ENCODE results near the gene ZNF195. TPM values are rescaled to one million over a fixed set of nuclear protein-coding genes. Genes with fewer than 3 reads are reported as not detected.
"Not testable (repeated sequence)": the region's sequence is repeated elsewhere in the genome, so short reads cannot be mapped to it uniquely, and the experiment has no call there.

ZNF195 gene
- total and polyA plus RNA-seq, 12 donors: 7.9 to 29.5 (median 20.4) TPM

DNA sequence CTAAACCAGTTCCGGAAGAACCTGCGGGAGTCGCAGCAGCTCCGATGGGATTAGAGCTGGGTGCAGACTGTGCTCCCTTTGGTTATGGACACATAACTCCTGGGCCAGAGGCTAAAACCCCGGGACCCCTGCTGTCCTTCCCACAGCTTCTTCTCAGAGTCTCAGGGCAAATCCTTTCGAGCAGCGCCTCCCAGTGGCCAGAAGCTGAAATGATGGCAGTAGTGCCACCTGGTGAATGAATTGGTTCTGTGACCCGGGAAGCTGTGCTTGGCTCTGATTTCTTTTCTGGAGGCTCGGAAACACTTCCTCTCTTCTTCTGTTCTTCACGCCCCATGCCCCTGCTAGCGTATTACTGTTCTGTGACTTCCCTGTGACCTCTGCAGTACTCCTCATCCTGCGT, 29.8 kb upstream of the ZNF195 start:
- TF ChIP-seq, protein P1, sequence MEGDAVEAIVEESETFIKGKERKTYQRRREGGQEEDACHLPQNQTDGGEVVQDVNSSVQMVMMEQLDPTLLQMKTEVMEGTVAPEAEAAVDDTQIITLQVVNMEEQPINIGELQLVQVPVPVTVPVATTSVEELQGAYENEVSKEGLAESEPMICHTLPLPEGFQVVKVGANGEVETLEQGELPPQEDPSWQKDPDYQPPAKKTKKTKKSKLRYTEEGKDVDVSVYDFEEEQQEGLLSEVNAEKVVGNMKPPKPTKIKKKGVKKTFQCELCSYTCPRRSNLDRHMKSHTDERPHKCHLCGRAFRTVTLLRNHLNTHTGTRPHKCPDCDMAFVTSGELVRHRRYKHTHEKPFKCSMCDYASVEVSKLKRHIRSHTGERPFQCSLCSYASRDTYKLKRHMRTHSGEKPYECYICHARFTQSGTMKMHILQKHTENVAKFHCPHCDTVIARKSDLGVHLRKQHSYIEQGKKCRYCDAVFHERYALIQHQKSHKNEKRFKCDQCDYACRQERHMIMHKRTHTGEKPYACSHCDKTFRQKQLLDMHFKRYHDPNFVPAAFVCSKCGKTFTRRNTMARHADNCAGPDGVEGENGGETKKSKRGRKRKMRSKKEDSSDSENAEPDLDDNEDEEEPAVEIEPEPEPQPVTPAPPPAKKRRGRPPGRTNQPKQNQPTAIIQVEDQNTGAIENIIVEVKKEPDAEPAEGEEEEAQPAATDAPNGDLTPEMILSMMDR (IDR thresholded peaks at IDR 0.05): peak; percentile 51 to 80 (median 74)
- H3K27ac ChIP-seq; H3K36me3 ChIP-seq (replicated peaks in 1 of 2); H3K4me1 ChIP-seq (replicated peaks in 1 of 2); H3K4me3 ChIP-seq; H3K27me3 ChIP-seq; H3K9me3 ChIP-seq (replicated peaks in 1 of 3): not testable (repeated sequence)
- 9 to 18% (median 14%) methylated on average over 9 to 12 of the region's 12 CpGs for WGBS, 4 donors
- intact Hi-C loops (cut with DNase I): loop anchor here in 1 of 2 donors (10.0 kb wide), 1 partner anchor 64 kb away; no protein-coding TSS in a partner anchor
- DNase-seq: peak; percentile 54 to 89 (median 66)

DNA sequence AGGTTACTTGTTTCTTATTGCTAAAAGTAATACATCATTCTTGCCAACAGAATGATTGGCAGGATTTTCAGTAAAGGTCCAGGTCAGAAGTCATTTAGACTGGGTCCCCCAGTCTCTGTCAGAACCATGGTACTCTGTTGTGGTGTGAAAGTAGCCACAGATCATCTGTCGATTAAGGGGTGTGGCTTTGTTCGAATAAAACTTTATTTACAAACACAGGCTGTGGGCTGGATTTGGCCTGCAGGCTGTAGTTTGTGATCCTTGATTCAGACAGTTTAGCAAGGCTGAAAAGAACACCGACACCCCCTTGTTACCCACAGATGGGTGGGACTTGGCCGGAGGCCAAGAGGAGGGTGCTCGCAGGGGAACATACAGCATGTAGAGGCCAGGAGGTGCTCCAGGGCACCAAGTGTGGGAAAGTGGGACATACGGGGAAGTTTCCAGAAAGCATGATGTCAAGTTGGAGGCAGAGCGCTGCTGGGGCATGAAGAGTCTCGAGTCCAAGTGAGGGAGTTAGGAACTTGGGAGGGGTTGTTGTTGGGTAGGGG, 29.2 kb upstream of the ZNF195 start:
- not testable (repeated sequence) for H3K36me3 ChIP-seq (replicated peaks in 1 of 2); H3K27ac ChIP-seq; H3K4me3 ChIP-seq; H3K27me3 ChIP-seq; DNase-seq; H3K9me3 ChIP-seq (replicated peaks in 1 of 3); H3K4me1 ChIP-seq (replicated peaks in 1 of 2)
- intact Hi-C loops (cut with DNase I): loop anchor here in 1 of 2 donors (10.0 kb wide), 1 partner anchor 63 kb away; no protein-coding TSS in a partner anchor
- 68 to 78% (median 72%) methylated on average over 8 of the region's 8 CpGs for WGBS, 4 donors

DNA sequence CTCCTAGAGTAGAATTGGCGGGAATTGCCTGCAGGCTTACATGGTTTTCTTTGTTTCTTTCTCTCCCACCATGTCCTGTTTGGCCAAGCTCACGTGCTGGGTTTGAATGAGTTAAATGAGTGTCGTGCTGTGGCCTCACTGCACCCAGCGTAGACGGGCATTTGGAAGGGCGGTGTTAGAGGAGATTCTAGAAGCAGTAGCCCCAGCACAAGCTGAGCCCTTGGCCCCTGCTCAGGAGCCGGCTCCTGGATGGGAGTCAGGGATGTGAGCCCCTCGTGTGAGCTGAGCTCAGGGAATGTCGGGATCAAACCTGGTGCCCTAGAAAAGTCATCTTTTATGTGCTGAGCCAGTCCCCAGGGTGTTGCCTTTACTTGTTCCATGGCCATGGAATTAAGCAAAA, 28.0 kb upstream of the ZNF195 start:
- intact Hi-C loops (cut with DNase I): loop anchor here in 1 of 2 donors (10.0 kb wide), 1 partner anchor 62 kb away; no protein-coding TSS in a partner anchor
- not testable (repeated sequence) for H3K36me3 ChIP-seq (replicated peaks in 1 of 2); H3K27me3 ChIP-seq; H3K27ac ChIP-seq; H3K4me1 ChIP-seq (replicated peaks in 1 of 2); H3K4me3 ChIP-seq; DNase-seq; H3K9me3 ChIP-seq (replicated peaks in 1 of 3)
- WGBS, 4 donors: 69 to 77% (median 72%) methylated on average over 9 of the region's 9 CpGs

DNA sequence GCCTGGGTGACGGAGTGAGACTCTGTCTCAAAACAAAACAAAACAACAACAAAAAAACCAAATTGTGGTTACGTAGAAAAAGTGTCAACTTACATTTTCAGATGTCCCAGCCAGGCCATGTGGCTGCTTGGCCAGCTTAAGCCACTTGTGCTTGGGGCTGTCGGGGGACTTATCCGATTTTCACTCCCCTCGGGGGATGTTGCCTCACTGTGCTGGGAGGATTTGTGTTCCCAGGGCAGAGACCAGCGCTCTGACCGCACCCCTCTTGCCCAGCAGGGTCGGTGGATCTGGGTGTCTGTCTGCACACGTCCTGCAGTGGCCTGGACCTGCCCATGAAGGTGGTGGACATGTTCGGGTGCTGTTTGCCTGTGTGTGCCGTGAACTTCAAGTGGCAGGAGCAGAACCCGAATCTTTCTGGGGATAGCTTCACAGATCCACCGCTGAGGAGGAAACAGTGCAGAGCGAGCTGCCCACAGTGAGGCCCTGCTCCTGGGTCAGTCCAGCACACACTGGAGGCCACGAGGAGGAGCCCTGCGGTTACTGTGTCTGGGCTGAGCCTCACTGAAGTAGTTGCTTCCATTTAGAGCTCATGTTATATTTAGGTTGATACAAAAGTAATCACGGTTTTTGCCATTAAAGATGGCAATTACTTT, 27.4 kb upstream of the ZNF195 start:
- H3K4me3 ChIP-seq; H3K9me3 ChIP-seq (replicated peaks in 1 of 3); H3K27me3 ChIP-seq; H3K27ac ChIP-seq; DNase-seq; H3K4me1 ChIP-seq (replicated peaks in 1 of 2); H3K36me3 ChIP-seq (replicated peaks in 1 of 2): not testable (repeated sequence)
- intact Hi-C loops (cut with DNase I): loop anchor here in 1 of 2 donors (10.0 kb wide), 1 partner anchor 62 kb away; no protein-coding TSS in a partner anchor
- 73 to 83% (median 76%) methylated on average over 11 to 17 of the region's 17 CpGs for WGBS, 4 donors

DNA sequence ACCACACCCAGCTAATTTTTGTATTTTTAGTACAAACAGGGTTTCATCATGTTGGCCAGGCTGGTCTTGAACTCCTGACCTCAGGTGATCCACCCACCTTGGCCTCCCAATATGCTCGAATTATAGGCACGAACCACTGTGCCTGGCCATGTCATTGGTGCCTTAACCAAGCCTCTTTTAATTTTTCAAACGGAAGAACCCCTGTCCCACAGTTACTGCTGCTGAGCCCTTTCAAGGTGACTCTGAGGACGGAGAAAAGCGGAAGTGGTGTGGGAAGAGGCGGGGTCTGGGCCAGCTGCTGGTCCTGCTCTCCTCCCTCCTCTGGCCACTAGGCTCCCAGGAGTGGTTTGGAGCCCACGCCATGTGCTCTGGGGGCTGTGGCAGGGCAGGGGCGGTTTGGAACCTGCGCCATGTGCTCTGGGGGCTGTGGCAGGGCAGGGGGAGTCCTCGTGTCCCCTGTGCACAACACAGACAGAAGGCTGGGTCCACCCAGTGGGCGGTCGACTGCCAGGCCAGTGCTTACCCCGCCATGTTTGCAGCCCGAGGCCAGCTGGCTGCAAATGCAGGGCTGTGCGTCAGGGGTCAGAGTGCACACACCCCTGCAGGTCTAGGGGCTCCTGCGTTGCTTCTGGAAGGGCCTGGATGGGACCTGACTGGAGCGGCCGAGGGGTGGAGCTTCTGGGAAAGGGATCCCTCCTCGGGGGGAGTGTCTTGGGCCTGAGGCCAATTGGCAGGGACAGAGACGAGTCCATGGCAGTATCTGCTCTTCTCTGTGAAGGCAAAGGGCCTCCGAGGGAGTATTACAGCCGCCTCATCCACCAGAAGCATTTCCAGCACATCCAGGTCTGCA, 25.4 kb upstream of the ZNF195 start:
- peak in 4 of 7 donors; percentile 35 to 41 (median 35) for DNase-seq
- not testable (repeated sequence) for H3K4me3 ChIP-seq; H3K36me3 ChIP-seq (replicated peaks in 1 of 2); H3K9me3 ChIP-seq (replicated peaks in 1 of 3); H3K27me3 ChIP-seq; H3K4me1 ChIP-seq (replicated peaks in 1 of 2)
- intact Hi-C loops (cut with DNase I): loop anchor here in 1 of 2 donors (10.0 kb wide), 1 partner anchor 60 kb away; no protein-coding TSS in a partner anchor
- H3K27ac ChIP-seq: peak overlapping the region in 1 of 5 donors; percentile 22
- WGBS, 4 donors: 60 to 71% (median 63%) methylated on average over 9 to 22 of the region's 22 CpGs

DNA sequence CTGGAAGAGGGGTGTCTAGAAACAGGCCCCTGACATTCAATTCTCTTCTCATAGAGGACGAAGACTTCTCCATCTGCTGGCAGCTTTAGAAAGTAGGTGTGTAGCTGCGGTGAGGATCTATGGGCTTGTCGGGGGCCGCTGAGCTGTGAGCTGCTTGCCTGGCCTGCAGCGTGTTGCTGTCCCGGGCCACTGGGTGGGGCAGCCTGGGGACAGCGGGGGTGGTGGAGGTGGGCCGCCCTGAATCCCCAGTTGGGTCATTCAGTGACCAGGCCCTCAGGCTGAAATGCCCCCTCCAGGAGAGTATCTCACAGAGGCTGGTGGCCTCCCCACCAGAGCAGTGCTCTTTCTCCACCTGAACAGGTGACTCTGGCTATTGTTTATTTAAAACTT, 23.9 kb upstream of the ZNF195 start:
- not testable (repeated sequence) for H3K27me3 ChIP-seq; H3K4me1 ChIP-seq (replicated peaks in 1 of 2); H3K36me3 ChIP-seq (replicated peaks in 1 of 2); H3K4me3 ChIP-seq; DNase-seq; H3K27ac ChIP-seq; H3K9me3 ChIP-seq (replicated peaks in 1 of 3)
- 86 to 97% (median 90%) methylated on average over 3 to 8 of the region's 8 CpGs for WGBS, 4 donors
- intact Hi-C loops (cut with DNase I): loop anchor here in 1 of 2 donors (10.0 kb wide), 1 partner anchor 58 kb away; no protein-coding TSS in a partner anchor

DNA sequence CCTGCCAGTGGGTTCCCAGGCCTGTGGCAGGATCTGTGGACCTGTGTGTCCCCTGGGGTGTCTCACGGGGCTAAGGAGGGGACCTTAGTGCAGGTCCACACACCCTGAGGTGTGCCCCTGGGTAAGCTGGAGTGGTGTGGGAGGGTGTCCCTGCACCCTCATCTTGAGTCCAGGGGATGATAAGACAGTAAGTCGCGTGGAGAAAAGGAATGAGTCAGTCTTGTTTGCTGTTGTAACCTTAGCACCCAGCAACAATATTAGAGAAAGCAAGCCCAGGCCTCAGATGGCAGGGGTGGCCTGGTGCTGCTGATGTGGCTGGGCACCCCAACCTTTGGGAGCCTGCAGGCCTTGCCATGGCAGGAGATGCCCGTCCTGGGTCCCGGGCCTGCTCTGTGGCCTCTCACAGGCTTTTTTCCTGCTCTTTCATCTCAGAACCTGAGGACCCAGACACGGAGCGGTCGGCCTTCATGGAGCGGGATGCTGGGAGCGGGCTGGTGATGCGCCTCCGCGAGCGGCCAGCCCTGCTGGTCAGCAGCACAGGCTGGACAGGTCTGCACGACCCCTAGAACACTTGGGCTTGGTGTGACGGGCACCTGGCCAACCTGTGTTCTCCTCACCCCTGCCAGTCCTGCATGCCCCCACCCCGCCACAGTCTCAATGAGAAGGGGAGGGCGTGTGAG, 23.4 kb upstream of the ZNF195 start:
- not testable (repeated sequence) for H3K4me3 ChIP-seq; H3K27ac ChIP-seq; H3K9me3 ChIP-seq (replicated peaks in 1 of 3); H3K27me3 ChIP-seq; H3K4me1 ChIP-seq (replicated peaks in 1 of 2); H3K36me3 ChIP-seq (replicated peaks in 1 of 2); DNase-seq
- intact Hi-C loops (cut with DNase I): loop anchor here in 1 of 2 donors (10.0 kb wide), 1 partner anchor 58 kb away; no protein-coding TSS in a partner anchor
- 92 to 95% (median 94%) methylated on average over 16 to 18 of the region's 18 CpGs for WGBS, 4 donors

DNA sequence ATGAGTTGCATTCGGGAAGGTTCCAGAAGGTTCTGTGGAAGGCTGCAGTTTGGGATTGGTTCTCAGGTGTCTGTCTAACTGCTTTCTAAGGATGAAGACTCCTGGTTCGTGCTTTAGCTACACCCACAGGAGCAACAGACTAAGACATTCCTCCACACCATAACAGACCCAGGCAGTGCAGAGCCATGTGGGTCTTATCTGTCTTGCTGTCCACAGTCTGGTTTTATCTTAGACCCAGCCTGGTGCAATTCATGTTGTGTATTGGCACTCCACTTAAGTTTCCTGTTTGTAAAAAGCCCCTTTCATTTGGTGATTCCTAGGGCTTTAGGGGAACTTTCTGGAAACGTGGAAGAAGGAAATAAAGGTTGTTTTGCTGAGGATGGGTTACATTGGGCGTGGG, 22.1 kb upstream of the ZNF195 start:
- not testable (repeated sequence) for H3K27me3 ChIP-seq; H3K9me3 ChIP-seq (replicated peaks in 1 of 3); H3K4me3 ChIP-seq; H3K4me1 ChIP-seq (replicated peaks in 1 of 2); H3K27ac ChIP-seq; H3K36me3 ChIP-seq (replicated peaks in 1 of 2); DNase-seq
- intact Hi-C loops (cut with DNase I): loop anchor here in 1 of 2 donors (10.0 kb wide), 1 partner anchor 56 kb away; no protein-coding TSS in a partner anchor
- WGBS, 4 donors: 79 to 90% (median 86%) methylated on average over 3 to 4 of the region's 4 CpGs

DNA sequence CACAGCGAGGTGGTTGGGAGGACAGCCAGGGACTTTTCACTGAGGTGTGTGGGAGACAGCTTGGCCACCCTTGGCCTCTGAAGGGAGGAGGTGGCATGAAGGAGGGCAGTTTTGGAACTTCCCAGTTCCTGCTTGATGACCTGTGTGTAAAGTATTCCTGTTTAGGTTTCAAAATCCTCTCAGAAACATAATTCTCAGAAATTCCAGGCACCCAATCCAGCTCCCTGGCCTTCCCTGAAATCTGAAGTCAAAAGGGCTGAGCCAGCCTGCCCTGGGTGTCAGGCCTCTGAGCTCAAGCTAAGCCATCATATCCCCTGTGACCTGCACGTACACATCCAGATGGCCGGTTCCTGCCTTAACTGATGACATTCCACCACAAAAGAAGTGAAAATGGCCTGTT, 19.6 kb upstream of the ZNF195 start:
- intact Hi-C loops (cut with DNase I); H3K27ac ChIP-seq; H3K4me3 ChIP-seq; DNase-seq; H3K36me3 ChIP-seq (replicated peaks in 1 of 2); H3K4me1 ChIP-seq (replicated peaks in 1 of 2); H3K27me3 ChIP-seq; H3K9me3 ChIP-seq (replicated peaks in 1 of 3): not testable (repeated sequence)
- WGBS, 4 donors: 45 to 88% (median 80%) methylated on average over 3 of the region's 3 CpGs
